Measurements from ENCODE around the gene COL8A1. TPM values are rescaled to one million over a fixed set of nuclear protein-coding genes. Genes with fewer than 3 reads are reported as not detected.

COL8A1 gene
- total RNA-seq, 1 experiment from 2014 or later: 0.07 TPM

DNA sequence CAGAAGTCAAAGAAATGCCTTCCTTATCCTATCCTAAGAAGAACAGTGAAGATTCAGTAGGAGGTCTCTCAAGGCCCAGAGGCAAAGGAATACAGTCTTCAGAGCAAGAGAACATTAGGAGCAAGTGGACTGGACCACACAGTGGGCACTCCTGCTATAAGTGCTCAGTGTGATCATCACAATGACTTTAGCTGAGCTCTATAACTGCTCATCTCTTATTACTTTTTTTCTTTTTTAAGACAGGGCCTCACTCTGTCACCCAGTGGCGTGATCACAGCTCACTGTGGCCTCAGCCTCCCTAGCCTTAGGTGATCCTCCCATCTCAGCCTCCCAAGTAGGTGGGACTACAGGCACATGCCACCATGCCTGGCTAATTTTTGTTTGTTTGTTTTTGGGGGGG, 48.1 kb downstream of the COL8A1 start:
- Histone ChIP-seq H3K36me3 (ENCODE audit: control insufficient read depth in 1 of 2, insufficient read depth in 2 of 2, low read length in 2 of 2) (no peaks in the 10 kb centered on the region), H4K20me1 (ENCODE audit: insufficient read depth) (no peaks in the 10 kb centered on the region), H3K4me3 (replicated peaks in 1 of 2; ENCODE audit: low read depth in 1 of 2, low read length in 2 of 2) (no peak overlapping the region), H3K9me2 (ENCODE audit: insufficient read depth) (no peaks in the 10 kb centered on the region), H3K9ac (ENCODE audit: low read length) (no peak overlapping the region), H2AFZ (ENCODE audit: low read depth, low read length, poor library complexity, severe bottlenecking) (no peak overlapping the region), H3K27me3 (ENCODE audit: insufficient read depth, low read length) (peaks cover 55% of the 10 kb centered on the region), H3K27ac (ENCODE audit: low read depth, low read length) (no peak overlapping the region), H3K4me1 (ENCODE audit: control insufficient read depth in 1 of 2, insufficient read depth in 2 of 2, low read length in 2 of 2) (no peaks in the 10 kb centered on the region), H3K79me2 (ENCODE audit: insufficient read depth, low read length) (no peaks in the 10 kb centered on the region), H3K9me3 (ENCODE audit: control insufficient read depth in 1 of 2, insufficient read depth in 1 of 2, low read depth in 1 of 2, low read length in 2 of 2) (no peaks in the 10 kb centered on the region), H3K4me2 (ENCODE audit: low read length) (no peak overlapping the region)
- TF ChIP-seq, protein P1, sequence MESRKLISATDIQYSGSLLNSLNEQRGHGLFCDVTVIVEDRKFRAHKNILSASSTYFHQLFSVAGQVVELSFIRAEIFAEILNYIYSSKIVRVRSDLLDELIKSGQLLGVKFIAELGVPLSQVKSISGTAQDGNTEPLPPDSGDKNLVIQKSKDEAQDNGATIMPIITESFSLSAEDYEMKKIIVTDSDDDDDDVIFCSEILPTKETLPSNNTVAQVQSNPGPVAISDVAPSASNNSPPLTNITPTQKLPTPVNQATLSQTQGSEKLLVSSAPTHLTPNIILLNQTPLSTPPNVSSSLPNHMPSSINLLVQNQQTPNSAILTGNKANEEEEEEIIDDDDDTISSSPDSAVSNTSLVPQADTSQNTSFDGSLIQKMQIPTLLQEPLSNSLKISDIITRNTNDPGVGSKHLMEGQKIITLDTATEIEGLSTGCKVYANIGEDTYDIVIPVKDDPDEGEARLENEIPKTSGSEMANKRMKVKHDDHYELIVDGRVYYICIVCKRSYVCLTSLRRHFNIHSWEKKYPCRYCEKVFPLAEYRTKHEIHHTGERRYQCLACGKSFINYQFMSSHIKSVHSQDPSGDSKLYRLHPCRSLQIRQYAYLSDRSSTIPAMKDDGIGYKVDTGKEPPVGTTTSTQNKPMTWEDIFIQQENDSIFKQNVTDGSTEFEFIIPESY (IDR thresholded peaks at IDR 0.05; ENCODE audit: extremely low read depth, insufficient replicate concordance, low read length): no peak
- TF ChIP-seq FOSL1 (IDR thresholded peaks at IDR 0.05; ENCODE audit: low read depth): no peak
- no peak for TF ChIP-seq CEBPB (IDR thresholded peaks at IDR 0.05; ENCODE audit: low read depth)
- TF ChIP-seq, protein P2, sequence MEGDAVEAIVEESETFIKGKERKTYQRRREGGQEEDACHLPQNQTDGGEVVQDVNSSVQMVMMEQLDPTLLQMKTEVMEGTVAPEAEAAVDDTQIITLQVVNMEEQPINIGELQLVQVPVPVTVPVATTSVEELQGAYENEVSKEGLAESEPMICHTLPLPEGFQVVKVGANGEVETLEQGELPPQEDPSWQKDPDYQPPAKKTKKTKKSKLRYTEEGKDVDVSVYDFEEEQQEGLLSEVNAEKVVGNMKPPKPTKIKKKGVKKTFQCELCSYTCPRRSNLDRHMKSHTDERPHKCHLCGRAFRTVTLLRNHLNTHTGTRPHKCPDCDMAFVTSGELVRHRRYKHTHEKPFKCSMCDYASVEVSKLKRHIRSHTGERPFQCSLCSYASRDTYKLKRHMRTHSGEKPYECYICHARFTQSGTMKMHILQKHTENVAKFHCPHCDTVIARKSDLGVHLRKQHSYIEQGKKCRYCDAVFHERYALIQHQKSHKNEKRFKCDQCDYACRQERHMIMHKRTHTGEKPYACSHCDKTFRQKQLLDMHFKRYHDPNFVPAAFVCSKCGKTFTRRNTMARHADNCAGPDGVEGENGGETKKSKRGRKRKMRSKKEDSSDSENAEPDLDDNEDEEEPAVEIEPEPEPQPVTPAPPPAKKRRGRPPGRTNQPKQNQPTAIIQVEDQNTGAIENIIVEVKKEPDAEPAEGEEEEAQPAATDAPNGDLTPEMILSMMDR (IDR thresholded peaks at IDR 0.05 in 2 of 3, conservative IDR thresholded peaks at IDR 0.05 in 1 of 3; ENCODE audit: borderline replicate concordance in 1 of 3, insufficient read depth in 1 of 3, low read depth in 2 of 3, low read length in 2 of 3): no peak
- no peak for TF ChIP-seq POLR2AphosphoS5 (IDR thresholded peaks at IDR 0.05; ENCODE audit: low read depth, low read length)
- TF ChIP-seq POLR2A (IDR thresholded peaks at IDR 0.05; ENCODE audit: borderline replicate concordance, extremely low read depth, insufficient read depth, insufficient read length): no peak
- TF ChIP-seq, protein P3, sequence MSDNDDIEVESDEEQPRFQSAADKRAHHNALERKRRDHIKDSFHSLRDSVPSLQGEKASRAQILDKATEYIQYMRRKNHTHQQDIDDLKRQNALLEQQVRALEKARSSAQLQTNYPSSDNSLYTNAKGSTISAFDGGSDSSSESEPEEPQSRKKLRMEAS (IDR thresholded peaks at IDR 0.05): no peak
- TF ChIP-seq EGR1 (IDR thresholded peaks at IDR 0.05; ENCODE audit: low read depth): no peak
- TF ChIP-seq CBX3 (IDR thresholded peaks at IDR 0.05; ENCODE audit: low read depth): no peak
- no peak for TF ChIP-seq ELF1 (IDR thresholded peaks at IDR 0.05; ENCODE audit: borderline replicate concordance, low read depth)
- TF ChIP-seq TCF7L2 (IDR thresholded peaks at IDR 0.05; ENCODE audit: borderline replicate concordance, extremely low read depth, insufficient read depth, insufficient read length): no peak
- no peak for TF ChIP-seq RAD21 (IDR thresholded peaks at IDR 0.05; ENCODE audit: low read depth)
- no peak for TF ChIP-seq EZH2 (IDR thresholded peaks at IDR 0.05)
- RAD21 ChIA-PET (ENCODE audit: low non-redundant PET in 1 of 2, low total read pairs in 2 of 2, uncharacterized antibody in 2 of 2, unreplicated experiment in 2 of 2): no interaction called here
- intact Hi-C loops (cut with micrococcal nuclease): loop anchor here (2.0 to 5.0 kb wide), 3 partner anchors 39 to 664 kb away; no protein-coding TSS in a partner anchor
- POLR2A ChIA-PET: no interaction called here
- ATAC-seq: peak; percentile 38; the same call in 1 of the 2 replicates
- CTCF ChIA-PET: interaction anchor here (1.0 to 1.1 kb wide), 3 partner anchors 12 to 155 kb away, joined by 3 to 5 read pairs (median 3); no protein-coding TSS in a partner anchor
- DNase-seq (ENCODE audit: low read depth, low spot score): no peak
- no TSS peak for BruUV-seq (replicated peaks)

Data from HCT116 (cell line).